Left colon (tissue), 2 donors: ENCODE data around the gene PKNOX1. TPM values are rescaled to one million over a fixed set of nuclear protein-coding genes. Genes with fewer than 3 reads are reported as not detected.
"Not testable (repeated sequence)": the region's sequence is repeated elsewhere in the genome, so short reads cannot be mapped to it uniquely, and the experiment has no call there.

Experiments
- ATAC-seq: fragments of 200-7000 bp; cut with Tn5 transposase; one replicate; pipeline ENCODE4 v1.9.1; 2020; ENCODE audit warnings: mild to moderate bottlenecking, moderate library complexity
- DNase-seq, 2 donors: peaks; one replicate each; pipeline ENCODE4 v3.0.0-alpha.2; 2020
- intact Hi-C, 2 donors: fragments of 100-400 bp; cut with DNase I in 1 of 2; cut with micrococcal nuclease in 1 of 2; formaldehyde crosslinking; loops; one replicate each; pipeline versions ENCODE4 v1.11.2 to v1.14.0; 2022; cut with DNase I, micrococcal nuclease
- total RNA-seq, 2 donors: library from RNA; stranded (reverse); fragmentation: NEBNext Ultra II Directional; extraction: Animal tissue kit (Norgen Biotek cat#: 25700); gene quantifications; one replicate each; pipeline ENCODE4 v1.2.1, GENCODE V29; 2021
- donor health status: DM: no; HTN: no; CAD: no.
- donor health status: DM: yes; HTN: yes; CAD: no.

PKNOX1 gene
- total RNA-seq, 2 donors from 2014 or later, result 12.4 to 15.3 TPM

GRCh38 chr21:42942244-42942643 lies 32.1 kb upstream of the PKNOX1 start:
- DNase-seq, result no peak
- ATAC-seq, result no peak
- intact Hi-C loops, result no loop called here

GRCh38 chr21:42949094-42949755 lies 25.1 kb upstream of the PKNOX1 start:
- ATAC-seq, DNase-seq, intact Hi-C loops: not testable (repeated sequence)

- intact Hi-C loops, ATAC-seq, DNase-seq: not testable (repeated sequence)
Observed at GRCh38 chr21:42951193-42951592, 23.2 kb upstream of the PKNOX1 start.

- ATAC-seq, result no peak
- intact Hi-C loops, result no loop called here
- no peak for DNase-seq
Observed at GRCh38 chr21:42956824-42957630, 17.3 kb upstream of the PKNOX1 start.

- intact Hi-C loops, DNase-seq, ATAC-seq: not testable (repeated sequence)
Observed at GRCh38 chr21:42958122-42958521, 16.2 kb upstream of the PKNOX1 start.

GRCh38 chr21:42959728-42960127 lies 14.6 kb upstream of the PKNOX1 start:
- intact Hi-C loops, result no loop called here
- ATAC-seq (no peak), DNase-seq (no peak)

- ATAC-seq (no peak), DNase-seq (no peak)
- intact Hi-C loops, result no loop called here
Observed at GRCh38 chr21:42962380-42963007, 11.9 kb upstream of the PKNOX1 start.

GRCh38 chr21:42964086-42964485 lies 10.3 kb upstream of the PKNOX1 start:
- intact Hi-C loops, result no loop called here
- DNase-seq (no peak), ATAC-seq (no peak)

GRCh38 chr21:42964546-42965210 lies 9.7 kb upstream of the PKNOX1 start:
- intact Hi-C loops, result no loop called here
- DNase-seq (no peak), ATAC-seq (no peak)

GRCh38 chr21:42965211-42965560 lies 9.2 kb upstream of the PKNOX1 start:
- intact Hi-C loops, result no loop called here
- ATAC-seq, result no peak
- DNase-seq, result no peak

GRCh38 chr21:42967616-42968015 lies 6.7 kb upstream of the PKNOX1 start:
- intact Hi-C loops, DNase-seq: not testable (repeated sequence)

GRCh38 chr21:42969193-42969600 lies 5.2 kb upstream of the PKNOX1 start:
- DNase-seq, result no peak
- no peak for ATAC-seq
- intact Hi-C loops, result no loop called here

More at GRCh38 chr21:42967616-42968015, 6.7 kb upstream of the PKNOX1 start:
- ATAC-seq, result not testable (repeated sequence)

- intact Hi-C loops, result no loop called here
- no peak for DNase-seq
- no peak for ATAC-seq
Observed at GRCh38 chr21:42970946-42971653, 3.3 kb upstream of the PKNOX1 start.

GRCh38 chr21:42971897-42972275 lies 2.5 kb upstream of the PKNOX1 start:
- intact Hi-C loops, result no loop called here
- DNase-seq, result no peak
- ATAC-seq, result no peak

- intact Hi-C loops, result no loop called here
- DNase-seq (peak; percentile 30 to 39), ATAC-seq (no peak)
Observed at GRCh38 chr21:42973309-42973990, 912 bp upstream of the PKNOX1 start.

- intact Hi-C loops, result no loop called here
- ATAC-seq (peak; percentile 16), DNase-seq (peak; percentile 44 to 76)
Observed at GRCh38 chr21:42974832-42975820, 764 bp downstream of the PKNOX1 start.
